Pancreas (tissue), 10 donors: ENCODE data around the gene SGMS2. TPM values are rescaled to one million over a fixed set of nuclear protein-coding genes. Genes with fewer than 3 reads are reported as not detected.

Experiments used
- ATAC-seq, 4 donors: fragments of 200-7000 bp; cut with Tn5 transposase; one replicate each; pipeline versions ENCODE4 v1.8.0 to v1.9.1; 2020; ENCODE audit warnings: mild to moderate bottlenecking in 4 of 4, moderate library complexity in 4 of 4
- DNase-seq, 6 donors: peaks; one replicate each; pipeline ENCODE4 v3.0.0-alpha.2; 2020
- FAIRE-seq: peaks from 2 replicates; lab custom pipeline; 2012; peaks lifted over from hg19 to GRCh38; lab: Jason Lieb, UNC
- H3K27ac ChIP-seq, 4 donors: fragments of 200-600 bp; sonication (generic); 1 replicate in 3 of 4; 2 replicates in 1 of 4; pipeline versions ENCODE4 v1.5.0 to v1.8.0; 2020
- H3K27me3 ChIP-seq, 4 donors: fragments of 200-600 bp; one replicate each; pipeline ENCODE4 v1.8.0; 2021
- H3K36me3 ChIP-seq, 3 donors: fragments of 200-600 bp; sonication (generic) in 1 of 3; one replicate each; pipeline versions ENCODE4 v1.5.0 to v1.8.0; 2020 to 2021
- H3K4me1 ChIP-seq, 3 donors: fragments of 200-600 bp; one replicate each; pipeline ENCODE4 v1.8.0; 2021
- H3K4me3 ChIP-seq, 4 donors: fragments of 200-600 bp; sonication (generic) in 2 of 4; one replicate each; pipeline versions ENCODE4 v1.5.0 to v1.8.0; 2020 to 2021
- H3K9me3 ChIP-seq, 4 donors: fragments of 200-600 bp; one replicate each; pipeline ENCODE4 v1.8.0; 2021
- CTCF ChIP-seq, 4 donors: fragments of 200-600 bp; sonication (generic) in 3 of 4; IDR thresholded peaks; one replicate each; pipeline versions ENCODE4 v1.5.0 to v1.8.0; 2021; ENCODE audit warnings: antibody characterized with exemption in 4 of 4
- WGBS, 2 donors: extraction: QIAGEN DNeasy Blood & Tissue Kit; methylation state at CpG; one replicate each; pipeline ENCODE4 v1.1.7; 2013; 5-methylcytosine and 5-hydroxymethylcytosine counted together
- intact Hi-C, 3 donors: fragments of 100-400 bp; cut with DNase I; formaldehyde crosslinking; loops; one replicate each; pipeline versions ENCODE4 v1.11.1 to v1.14.2; 2022
- polyA plus RNA-seq, 2 donors: library from polyadenylated mRNA; stranded (reverse); fragments of 200-250 nt; gene quantifications; one replicate each; pipeline ENCODE4 v1.2.3, GENCODE V29; 2013
- total RNA-seq, 6 donors: library from RNA; stranded (reverse); fragmentation: NEBNext Ultra II Directional in 4 of 6; extraction: Animal tissue kit (Norgen Biotek cat#: 25700) in 4 of 6; gene quantifications; one replicate each; pipeline versions ENCODE4 v1.2.1 to v1.2.4, GENCODE V29; 2021 to 2023
- donor health status: healthy with polysubstance abuse.
- donor health status: DM: no; HTN: no; CAD: no; lungs with moderate emphysema.
- donor health status: DM: no; HTN: no; CAD: no.
- donor health status: control.
- donor health status: control.
- donor health status: Bipolar disorder and iron deficiency.
- donor health status: DM: yes; HTN: yes; CAD: no.
- donor health status: DM: no; HTN: no; CAD: no.
- donor health status: DM: no; HTN: no; CAD: no.
- donor health status: DM: yes; HTN: yes; CAD: no.

SGMS2 gene
- total and polyA plus RNA-seq, 8 donors: 1.6 to 25.4 (median 12.6) TPM

DNA sequence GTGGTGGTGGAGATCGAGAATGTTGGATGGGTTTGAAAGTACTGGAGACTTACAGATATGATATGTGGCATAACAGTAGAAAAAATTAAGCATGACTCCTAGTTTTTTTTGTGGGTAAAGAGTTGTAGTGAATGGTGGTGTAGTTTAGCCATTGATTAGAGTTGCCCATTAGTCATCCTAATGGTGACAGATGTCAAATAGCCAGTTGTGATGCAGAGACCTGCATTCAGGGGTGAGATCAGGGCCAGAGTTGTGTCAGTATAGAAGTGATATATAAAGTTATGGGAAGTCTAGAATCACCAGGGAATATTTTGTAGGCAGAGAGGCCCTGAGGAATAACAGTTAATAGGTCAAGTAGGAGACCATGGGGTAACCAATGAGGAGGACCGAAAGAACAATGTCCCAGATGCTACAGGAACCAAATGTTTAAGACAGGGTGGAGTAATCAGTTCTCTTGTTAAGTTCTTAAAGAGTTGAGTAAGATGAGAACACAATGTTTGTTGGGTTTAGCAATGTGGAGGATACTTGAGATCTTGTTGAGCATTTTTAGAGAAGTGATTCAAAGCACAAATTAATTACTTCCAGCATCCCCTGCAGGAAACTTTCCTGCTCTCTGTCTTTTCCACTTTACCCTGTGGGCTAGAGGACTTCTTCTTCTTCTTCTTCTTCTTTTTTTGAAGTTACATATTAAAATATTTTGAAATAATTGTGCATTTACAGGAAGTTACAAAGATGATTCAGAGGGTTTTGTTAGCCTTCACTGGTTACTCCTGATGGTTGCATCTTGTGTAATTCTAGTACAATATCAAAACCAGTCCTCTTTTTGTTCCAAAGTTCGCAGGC is 13.3 kb downstream of the SGMS2 start:
- no peaks in the 10 kb centered on the region for H3K36me3 ChIP-seq
- WGBS, 2 donors: 81 to 83% methylated on average over 3 of the region's 3 CpGs
- no peak for DNase-seq
- H3K27me3 ChIP-seq: no peaks in the 10 kb centered on the region
- H3K4me3 ChIP-seq: no peak overlapping the region
- H3K4me1 ChIP-seq: peaks cover 0 to 10% (median 0%) of the 10 kb centered on the region in 3 donors
- FAIRE-seq: no peak
- no peak for TF ChIP-seq CTCF (IDR thresholded peaks at IDR 0.05)
- intact Hi-C loops: no loop called here
- no peak overlapping the region for H3K27ac ChIP-seq
- peak in 2 of 4 donors; percentile 44 to 57 for ATAC-seq
- no peaks in the 10 kb centered on the region for H3K9me3 ChIP-seq

DNA sequence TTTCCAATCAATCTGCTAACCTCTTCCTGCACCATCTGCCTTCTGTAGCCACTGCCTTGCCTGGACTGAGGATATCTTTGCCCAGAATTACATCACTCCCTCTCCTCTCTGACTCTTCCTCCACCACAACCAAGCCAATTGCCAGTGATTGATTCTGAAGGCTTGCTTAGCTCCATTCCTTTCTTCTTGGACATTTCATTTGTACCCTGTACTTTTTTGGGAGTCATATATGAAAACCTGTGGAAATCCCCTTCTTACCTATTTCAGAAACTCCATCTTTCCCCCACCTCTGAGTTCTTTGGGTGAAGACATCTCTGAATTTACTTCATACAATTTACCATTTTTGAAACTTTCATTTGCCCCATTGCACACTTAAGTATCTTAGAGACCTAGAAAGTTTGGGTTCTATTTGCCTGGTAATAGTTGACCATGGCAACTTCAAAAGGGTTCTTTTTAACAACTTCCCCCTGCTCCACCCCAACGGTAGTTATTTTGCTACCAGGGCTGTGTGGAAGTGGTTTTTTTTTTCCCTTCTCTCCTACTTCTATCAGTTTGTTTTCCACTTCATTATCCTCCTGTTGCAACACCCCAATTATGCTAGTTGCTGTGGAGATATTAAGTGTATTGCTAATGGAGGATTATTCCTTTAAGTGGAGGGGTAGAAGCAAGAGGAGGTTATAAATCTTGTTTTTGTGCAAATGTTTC is 14.3 kb downstream of the SGMS2 start:
- Histone ChIP-seq H3K27ac (no peak overlapping the region), H3K4me1 (peaks cover 0 to 10% (median 0%) of the 10 kb centered on the region in 3 donors), H3K9me3 (no peaks in the 10 kb centered on the region), H3K4me3 (no peak overlapping the region), H3K27me3 (no peaks in the 10 kb centered on the region), H3K36me3 (no peaks in the 10 kb centered on the region)
- no peak for DNase-seq
- intact Hi-C loops: no loop called here
- no peak for FAIRE-seq
- peak in 3 of 4 donors; percentile 23 to 66 (median 57) for ATAC-seq
- TF ChIP-seq CTCF (IDR thresholded peaks at IDR 0.05): no peak
- WGBS, 2 donors: 85 to 86% methylated on average over 1 of the region's 1 CpG

DNA sequence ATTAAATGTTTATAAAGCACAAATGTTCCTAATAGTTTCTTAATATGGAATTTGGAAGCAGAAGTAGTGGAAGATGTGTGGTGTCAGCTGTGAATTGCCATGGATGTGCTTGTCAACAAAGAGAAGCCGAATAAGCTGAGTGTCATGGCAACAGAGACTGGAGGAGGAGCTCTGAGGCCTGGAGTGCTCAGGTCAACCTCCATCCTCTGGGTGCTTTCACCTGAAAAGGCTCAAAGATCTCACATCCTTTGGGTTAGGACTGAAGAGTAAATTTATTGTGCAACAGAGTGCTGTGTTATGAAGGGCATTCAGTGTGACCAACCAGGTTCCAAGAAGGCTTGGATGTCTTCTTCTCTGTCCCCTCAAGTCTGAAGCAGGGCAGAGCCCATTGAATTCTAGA is 18.7 kb downstream of the SGMS2 start:
- H3K4me3 ChIP-seq: no peak overlapping the region
- no peaks in the 10 kb centered on the region for H3K9me3 ChIP-seq
- intact Hi-C loops: no loop called here
- FAIRE-seq (no peak), ATAC-seq (peak in 2 of 4 donors; percentile 39 to 59), DNase-seq (no peak)
- H3K27me3 ChIP-seq: no peaks in the 10 kb centered on the region
- TF ChIP-seq CTCF (IDR thresholded peaks at IDR 0.05): no peak
- WGBS, 2 donors: 27 to 28% methylated on average over 1 of the region's 1 CpG
- no peaks in the 10 kb centered on the region for H3K4me1 ChIP-seq
- H3K36me3 ChIP-seq: no peaks in the 10 kb centered on the region
- H3K27ac ChIP-seq: no peak overlapping the region

DNA sequence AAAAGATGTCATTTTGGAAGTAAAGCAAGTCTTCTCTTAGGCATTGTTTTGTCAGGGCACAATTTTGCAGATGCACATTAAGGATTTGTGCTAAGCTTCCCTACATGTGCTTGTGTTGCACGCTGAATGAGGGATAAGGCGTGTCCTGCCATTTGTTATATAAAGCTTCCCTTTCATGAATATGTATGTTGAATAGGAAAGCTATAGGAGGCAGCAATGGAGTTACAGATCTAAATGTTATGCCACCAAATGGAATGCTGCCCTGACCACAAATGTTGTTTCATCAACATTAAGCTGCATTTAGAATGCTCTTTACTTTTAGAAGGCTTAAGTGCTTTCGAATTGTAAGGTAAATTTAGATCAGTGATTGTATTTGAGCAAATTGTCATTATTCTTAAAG is 20.9 kb downstream of the SGMS2 start:
- WGBS, 2 donors: 96 to 98% methylated on average over 3 of the region's 3 CpGs
- Histone ChIP-seq H3K27ac (no peak overlapping the region), H3K36me3 (no peaks in the 10 kb centered on the region), H3K27me3 (no peaks in the 10 kb centered on the region), H3K9me3 (no peaks in the 10 kb centered on the region), H3K4me3 (no peak overlapping the region), H3K4me1 (no peaks in the 10 kb centered on the region)
- no peak for DNase-seq
- no peak for FAIRE-seq
- TF ChIP-seq CTCF (IDR thresholded peaks at IDR 0.05): no peak
- intact Hi-C loops: no loop called here
- ATAC-seq: no peak
